ENCODE data around the gene MARCHF7. TPM values are rescaled to one million over a fixed set of nuclear protein-coding genes. Genes with fewer than 3 reads are reported as not detected.
A peak's percentile ranks its signal among the peaks of the same experiment; 100 is the strongest.

Gene MARCHF7
- total RNA-seq, 1 donor from 2014 or later = 105 TPM

DNA sequence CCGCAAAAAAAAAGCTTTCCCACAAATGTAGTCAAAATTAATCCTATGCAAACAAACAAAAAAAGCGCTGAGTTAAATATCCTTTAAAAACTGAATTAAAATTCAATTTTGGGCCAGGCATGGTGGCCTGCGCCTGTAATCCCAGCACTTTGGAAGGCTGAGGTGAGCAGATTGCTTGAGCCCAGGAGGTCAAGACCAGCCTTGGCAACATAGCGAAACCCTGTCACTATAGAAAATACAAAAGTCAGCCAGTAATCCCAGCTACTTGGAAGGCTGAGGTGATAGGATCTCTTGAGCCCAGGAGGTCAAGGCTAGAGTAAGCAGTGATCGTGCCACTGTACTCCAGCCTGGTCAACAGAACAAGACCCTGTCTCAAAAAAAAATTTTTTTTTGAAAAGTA lies 8.8 kb upstream of the MARCHF7 start:
- no peak overlapping the region for H3K4me3 Mint-ChIP-seq (ENCODE audit: unreplicated experiment)
- Histone ChIP-seq H3K4me3 (ENCODE audit: insufficient read depth, low read depth, low read length) (no peak overlapping the region), H3K36me3 (ENCODE audit: insufficient read depth, low read length) (no peaks in the 10 kb centered on the region), H3K27ac (ENCODE audit: low read depth, low read length) (no peak overlapping the region), H3K9me3 (ENCODE audit: insufficient read depth, low read depth, low read length) (no peaks in the 10 kb centered on the region), H3K4me2 (ENCODE audit: low read length) (no peak overlapping the region), H3K9ac (ENCODE audit: low read length) (no peak overlapping the region), H3K79me2 (ENCODE audit: insufficient read depth, low read length) (no peaks in the 10 kb centered on the region), H2AFZ (ENCODE audit: low read depth, low read length) (no peak overlapping the region), H3K27me3 (ENCODE audit: insufficient read depth, low read length) (no peaks in the 10 kb centered on the region), H4K20me1 (ENCODE audit: insufficient read depth, low read length) (no peaks in the 10 kb centered on the region), H3K4me1 (ENCODE audit: insufficient read depth, low read length) (no peaks in the 10 kb centered on the region)
- FAIRE-seq (no peak), DNase-seq (ENCODE audit: low read depth) (no peak)
- no peaks in the 10 kb centered on the region for H3K36me3 Mint-ChIP-seq (ENCODE audit: low read depth, unreplicated experiment)
- no peaks in the 10 kb centered on the region for H3K27me3 Mint-ChIP-seq (ENCODE audit: low read depth, unreplicated experiment)
- no peaks in the 10 kb centered on the region for H3K4me1 Mint-ChIP-seq (ENCODE audit: low read depth, unreplicated experiment)
- no peak overlapping the region for H3K27ac Mint-ChIP-seq (ENCODE audit: unreplicated experiment)
- H3K9me3 Mint-ChIP-seq (ENCODE audit: unreplicated experiment) = no peaks in the 10 kb centered on the region
- TF ChIP-seq EZH2 (IDR thresholded peaks at IDR 0.05; ENCODE audit: insufficient read depth, low read length) = no peak
- TF ChIP-seq, protein P1, sequence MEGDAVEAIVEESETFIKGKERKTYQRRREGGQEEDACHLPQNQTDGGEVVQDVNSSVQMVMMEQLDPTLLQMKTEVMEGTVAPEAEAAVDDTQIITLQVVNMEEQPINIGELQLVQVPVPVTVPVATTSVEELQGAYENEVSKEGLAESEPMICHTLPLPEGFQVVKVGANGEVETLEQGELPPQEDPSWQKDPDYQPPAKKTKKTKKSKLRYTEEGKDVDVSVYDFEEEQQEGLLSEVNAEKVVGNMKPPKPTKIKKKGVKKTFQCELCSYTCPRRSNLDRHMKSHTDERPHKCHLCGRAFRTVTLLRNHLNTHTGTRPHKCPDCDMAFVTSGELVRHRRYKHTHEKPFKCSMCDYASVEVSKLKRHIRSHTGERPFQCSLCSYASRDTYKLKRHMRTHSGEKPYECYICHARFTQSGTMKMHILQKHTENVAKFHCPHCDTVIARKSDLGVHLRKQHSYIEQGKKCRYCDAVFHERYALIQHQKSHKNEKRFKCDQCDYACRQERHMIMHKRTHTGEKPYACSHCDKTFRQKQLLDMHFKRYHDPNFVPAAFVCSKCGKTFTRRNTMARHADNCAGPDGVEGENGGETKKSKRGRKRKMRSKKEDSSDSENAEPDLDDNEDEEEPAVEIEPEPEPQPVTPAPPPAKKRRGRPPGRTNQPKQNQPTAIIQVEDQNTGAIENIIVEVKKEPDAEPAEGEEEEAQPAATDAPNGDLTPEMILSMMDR (IDR thresholded peaks at IDR 0.05; ENCODE audit: insufficient read depth, low read depth, low read length) = no peak

DNA sequence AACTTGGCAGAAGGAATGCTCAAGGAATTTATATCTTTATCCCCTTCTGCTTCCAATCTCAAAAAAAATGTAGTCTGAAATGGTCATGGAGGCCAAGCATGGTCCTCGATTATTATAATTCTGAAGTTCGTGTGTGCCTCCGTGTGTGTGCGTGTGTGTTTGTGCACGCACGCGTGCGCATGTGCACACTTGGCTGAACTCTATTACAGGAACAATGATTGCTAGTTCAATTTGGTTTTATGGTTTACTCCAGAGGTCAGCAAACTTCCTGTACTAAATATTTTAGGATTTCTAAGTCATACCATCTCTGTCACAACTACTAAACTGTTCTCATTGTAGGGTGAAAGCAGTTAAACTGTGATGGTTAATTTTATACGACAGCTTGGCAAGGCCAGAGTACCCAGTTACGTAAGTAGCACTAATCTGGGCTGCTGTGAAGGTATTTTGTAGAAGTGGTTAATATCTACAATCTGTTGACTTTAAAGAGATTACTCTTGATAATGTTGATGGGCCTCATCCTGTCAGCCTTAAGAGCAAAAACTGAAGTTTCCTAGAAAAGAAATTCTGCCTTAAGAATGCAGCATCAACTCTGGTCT lies 5.8 kb upstream of the MARCHF7 start:
- H3K4me3 Mint-ChIP-seq (ENCODE audit: unreplicated experiment) = no peak overlapping the region
- FAIRE-seq (no peak), DNase-seq (ENCODE audit: low read depth) (peak; percentile 17)
- H3K27me3 Mint-ChIP-seq (ENCODE audit: low read depth, unreplicated experiment) = no peaks in the 10 kb centered on the region
- TF ChIP-seq EZH2 (IDR thresholded peaks at IDR 0.05; ENCODE audit: insufficient read depth, low read length) = no peak
- TF ChIP-seq, protein P1 (IDR thresholded peaks at IDR 0.05; ENCODE audit: insufficient read depth, low read depth, low read length) = no peak
- Histone ChIP-seq H3K27me3 (ENCODE audit: insufficient read depth, low read length) (no peaks in the 10 kb centered on the region), H2AFZ (ENCODE audit: low read depth, low read length) (no peak overlapping the region), H3K4me2 (ENCODE audit: low read length) (no peak overlapping the region), H3K79me2 (ENCODE audit: insufficient read depth, low read length) (no peaks in the 10 kb centered on the region), H3K4me3 (ENCODE audit: insufficient read depth, low read depth, low read length) (no peak overlapping the region), H3K27ac (ENCODE audit: low read depth, low read length) (no peak overlapping the region), H3K4me1 (ENCODE audit: insufficient read depth, low read length) (peaks cover 6% of the 10 kb centered on the region), H4K20me1 (ENCODE audit: insufficient read depth, low read length) (no peaks in the 10 kb centered on the region), H3K9ac (ENCODE audit: low read length) (no peak overlapping the region), H3K36me3 (ENCODE audit: insufficient read depth, low read length) (no peaks in the 10 kb centered on the region), H3K9me3 (ENCODE audit: insufficient read depth, low read depth, low read length) (no peaks in the 10 kb centered on the region)
- no peaks in the 10 kb centered on the region for H3K4me1 Mint-ChIP-seq (ENCODE audit: low read depth, unreplicated experiment)
- H3K36me3 Mint-ChIP-seq (ENCODE audit: low read depth, unreplicated experiment) = no peaks in the 10 kb centered on the region
- H3K27ac Mint-ChIP-seq (ENCODE audit: unreplicated experiment) = no peak overlapping the region
- H3K9me3 Mint-ChIP-seq (ENCODE audit: unreplicated experiment) = no peaks in the 10 kb centered on the region

DNA sequence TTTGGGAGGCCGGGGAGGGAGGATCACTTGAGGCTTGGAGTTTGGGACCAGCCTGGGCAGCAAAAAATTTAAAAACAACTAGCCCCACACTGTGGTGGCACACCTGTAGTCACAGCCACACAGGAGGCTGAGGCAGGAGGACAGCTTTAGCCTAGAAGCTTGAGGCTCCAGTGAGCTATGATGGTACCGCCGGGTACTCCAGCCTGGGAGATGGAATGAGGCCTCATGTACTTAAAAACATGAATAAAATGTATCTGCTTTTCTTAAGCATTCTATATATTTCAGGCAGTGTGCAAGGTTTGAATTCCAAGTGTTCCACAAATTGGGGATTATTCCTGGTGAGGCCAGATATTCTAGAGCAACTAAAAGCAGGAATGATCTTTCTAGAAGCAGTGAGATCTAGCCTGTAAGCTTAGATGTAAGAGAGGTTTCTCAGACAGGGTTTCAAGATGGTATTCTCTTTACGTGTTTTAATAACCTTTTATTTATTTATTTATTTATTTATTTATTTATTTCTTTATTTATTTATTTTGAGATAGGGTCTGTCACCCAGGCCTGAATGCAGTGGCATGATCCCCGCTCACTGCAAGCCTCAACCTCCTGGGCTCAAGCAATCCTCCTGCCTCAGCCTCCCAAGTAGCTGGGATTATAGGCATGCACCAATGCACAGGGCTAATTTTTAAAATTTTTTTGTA lies 4.1 kb upstream of the MARCHF7 start:
- TF ChIP-seq, protein P1 (IDR thresholded peaks at IDR 0.05; ENCODE audit: insufficient read depth, low read depth, low read length) = no peak
- TF ChIP-seq EZH2 (IDR thresholded peaks at IDR 0.05; ENCODE audit: insufficient read depth, low read length) = no peak
- H2AFZ ChIP-seq (ENCODE audit: low read depth, low read length) = no peak overlapping the region
- H3K27me3 Mint-ChIP-seq (ENCODE audit: low read depth, unreplicated experiment) = no peaks in the 10 kb centered on the region
- no peaks in the 10 kb centered on the region for H3K36me3 Mint-ChIP-seq (ENCODE audit: low read depth, unreplicated experiment)
- H3K9ac ChIP-seq (ENCODE audit: low read length) = no peak overlapping the region
- no peak overlapping the region for H3K4me3 ChIP-seq (ENCODE audit: insufficient read depth, low read depth, low read length)
- no peaks in the 10 kb centered on the region for H3K4me1 Mint-ChIP-seq (ENCODE audit: low read depth, unreplicated experiment)
- H3K9me3 Mint-ChIP-seq (ENCODE audit: unreplicated experiment) = no peaks in the 10 kb centered on the region
- DNase-seq (ENCODE audit: low read depth) = no peak
- H3K79me2 ChIP-seq (ENCODE audit: insufficient read depth, low read length) = peaks cover 11% of the 10 kb centered on the region
- no peak overlapping the region for H3K27ac ChIP-seq (ENCODE audit: low read depth, low read length)
- H3K27me3 ChIP-seq (ENCODE audit: insufficient read depth, low read length) = no peaks in the 10 kb centered on the region
- H3K4me1 ChIP-seq (ENCODE audit: insufficient read depth, low read length) = peaks cover 6% of the 10 kb centered on the region
- FAIRE-seq = no peak
- peaks cover 3% of the 10 kb centered on the region for H4K20me1 ChIP-seq (ENCODE audit: insufficient read depth, low read length)
- no peak overlapping the region for H3K27ac Mint-ChIP-seq (ENCODE audit: unreplicated experiment)
- H3K4me2 ChIP-seq (ENCODE audit: low read length) = no peak overlapping the region
- no peaks in the 10 kb centered on the region for H3K9me3 ChIP-seq (ENCODE audit: insufficient read depth, low read depth, low read length)
- H3K36me3 ChIP-seq (ENCODE audit: insufficient read depth, low read length) = no peaks in the 10 kb centered on the region
- no peak overlapping the region for H3K4me3 Mint-ChIP-seq (ENCODE audit: unreplicated experiment)

Measured in astrocyte (in vitro differentiated cells and primary cell).